Caco-2 (cell line): ENCODE measurements around the gene FBXO2. TPM values are rescaled to one million over a fixed set of nuclear protein-coding genes. Genes with fewer than 3 reads are reported as not detected.

Experiments
- BruUV-seq: library from RNA; stranded (reverse); fragments of 400-500 nt; replicated peaks from 2 replicates; lab custom pipeline; 2021; lab: Mats Ljungman, UMichigan
- CTCF ChIA-PET: fragments of 300-600 bp; sonication (Branson Sonifier 250); formaldehyde crosslinking; loops from one replicate; lab custom pipeline; 2022; ENCODE audit warnings: antibody characterized with exemption; lab: Charles Lee
- POLR2A ChIA-PET: fragments of 300-600 bp; sonication (Branson Sonifier 250); formaldehyde crosslinking; loops from one replicate; lab custom pipeline; 2022; ENCODE audit warnings: antibody characterized with exemption; lab: Charles Lee
- DNase-seq, 2 experiments: peaks; one replicate each; pipeline versions ENCODE4 v3.0.0 to v3.0.0-alpha.2; 2020 to 2022
- H3K27me3 ChIP-seq: replicated peaks from 2 replicates; pipeline ENCODE4 v1.6.0; 2011; ENCODE audit warnings: low read length; ENCODE audit not compliant: control insufficient read depth, insufficient read depth
- H3K36me3 ChIP-seq: 2 replicates; pipeline ENCODE4 v1.5.1; 2011; ENCODE audit warnings: low read length; ENCODE audit not compliant: control insufficient read depth, insufficient read depth
- H3K4me1 ChIP-seq: fragments of 250-450 bp; sonication (Bioruptor Pico); 2 replicates; pipeline ENCODE4 v1.5.1; 2020; ENCODE audit warnings: mild to moderate bottlenecking
- H3K4me3 ChIP-seq: 2 replicates; pipeline ENCODE4 v1.5.1; 2011; ENCODE audit warnings: low read depth, mild to moderate bottlenecking, control low read depth, low read length
- H3K9me3 ChIP-seq: fragments of 250-450 bp; sonication (Bioruptor Pico); 2 replicates; pipeline ENCODE4 v1.5.1; 2020; ENCODE audit warnings: mild to moderate bottlenecking, moderate library complexity
- H3K27ac Mint-ChIP-seq: one replicate; pipeline ENCODE4 v1.8.0; 2022; ENCODE audit warnings: mixed read lengths; ENCODE audit not compliant: unreplicated experiment
- H3K27me3 Mint-ChIP-seq: one replicate; pipeline ENCODE4 v1.8.0; 2022; ENCODE audit warnings: mixed read lengths; ENCODE audit not compliant: insufficient read depth, unreplicated experiment
- H3K36me3 Mint-ChIP-seq: one replicate; pipeline ENCODE4 v1.8.0; 2022; ENCODE audit warnings: mild to moderate bottlenecking, mixed read lengths; ENCODE audit not compliant: insufficient read depth, unreplicated experiment
- H3K4me1 Mint-ChIP-seq: one replicate; pipeline ENCODE4 v1.8.0; 2022; ENCODE audit warnings: low read depth, mixed read lengths; ENCODE audit not compliant: unreplicated experiment
- H3K4me3 Mint-ChIP-seq: one replicate; pipeline ENCODE4 v1.8.0; 2022; ENCODE audit warnings: mild to moderate bottlenecking, moderate library complexity, mixed read lengths; ENCODE audit not compliant: unreplicated experiment
- H3K9me3 Mint-ChIP-seq: one replicate; pipeline ENCODE4 v1.8.0; 2022; ENCODE audit warnings: mixed read lengths; ENCODE audit not compliant: unreplicated experiment
- intact Hi-C: fragments of 100-400 bp; cut with micrococcal nuclease; formaldehyde crosslinking; loops from one replicate; pipeline ENCODE4 v1.10.0; 2022; ENCODE audit not compliant: unreplicated experiment
- total RNA-seq: library from RNA; stranded (reverse); gene quantifications from 2 replicates; pipeline ENCODE4 v1.2.3, GENCODE V29; 2022
- TF ChIP-seq, protein P1 (sequence below), 2 experiments: fragments of 200-600 bp in 1 of 2; IDR thresholded peaks; 1 replicate in 1 of 2; 2 replicates in 1 of 2; pipeline versions ENCODE4 v1.5.1 to v1.8.0; 2011 to 2022; ENCODE audit warnings: antibody characterized with exemption in 1 of 2, control low read depth in 1 of 2, inconsistent platforms in 1 of 2, low read depth in 1 of 2, low read length in 1 of 2, mild to moderate bottlenecking in 1 of 2, moderate library complexity in 1 of 2; ENCODE audit not compliant: insufficient read depth in 1 of 2, severe bottlenecking in 1 of 2, unreplicated experiment in 1 of 2

The FBXO2 gene
- total RNA-seq, 1 experiment from 2014 or later = 78.5 TPM

- H3K27me3 Mint-ChIP-seq = peaks cover under 1% of the 10 kb centered on the region
- TF ChIP-seq, protein P1, sequence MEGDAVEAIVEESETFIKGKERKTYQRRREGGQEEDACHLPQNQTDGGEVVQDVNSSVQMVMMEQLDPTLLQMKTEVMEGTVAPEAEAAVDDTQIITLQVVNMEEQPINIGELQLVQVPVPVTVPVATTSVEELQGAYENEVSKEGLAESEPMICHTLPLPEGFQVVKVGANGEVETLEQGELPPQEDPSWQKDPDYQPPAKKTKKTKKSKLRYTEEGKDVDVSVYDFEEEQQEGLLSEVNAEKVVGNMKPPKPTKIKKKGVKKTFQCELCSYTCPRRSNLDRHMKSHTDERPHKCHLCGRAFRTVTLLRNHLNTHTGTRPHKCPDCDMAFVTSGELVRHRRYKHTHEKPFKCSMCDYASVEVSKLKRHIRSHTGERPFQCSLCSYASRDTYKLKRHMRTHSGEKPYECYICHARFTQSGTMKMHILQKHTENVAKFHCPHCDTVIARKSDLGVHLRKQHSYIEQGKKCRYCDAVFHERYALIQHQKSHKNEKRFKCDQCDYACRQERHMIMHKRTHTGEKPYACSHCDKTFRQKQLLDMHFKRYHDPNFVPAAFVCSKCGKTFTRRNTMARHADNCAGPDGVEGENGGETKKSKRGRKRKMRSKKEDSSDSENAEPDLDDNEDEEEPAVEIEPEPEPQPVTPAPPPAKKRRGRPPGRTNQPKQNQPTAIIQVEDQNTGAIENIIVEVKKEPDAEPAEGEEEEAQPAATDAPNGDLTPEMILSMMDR (IDR thresholded peaks at IDR 0.05; ENCODE audit: insufficient read depth in 1 of 2, low read depth in 1 of 2, low read length in 1 of 2, severe bottlenecking in 1 of 2, unreplicated experiment in 1 of 2) = no peak
- no peaks in the 10 kb centered on the region for H3K9me3 Mint-ChIP-seq
- POLR2A ChIA-PET = no interaction called here
- H3K27ac Mint-ChIP-seq = no peak overlapping the region
- peaks cover 5% of the 10 kb centered on the region for H3K36me3 Mint-ChIP-seq
- BruUV-seq = no TSS peak
- intact Hi-C loops = loop anchor here (5.0 to 10.0 kb wide), 2 partner anchors 66 to 164 kb away; partner anchors contain the start of gene DISP3
- CTCF ChIA-PET = interaction anchor here (1.0 to 2.3 kb wide), 3 partner anchors 281 to 723 kb away, joined by 3 to 6 read pairs (median 4); no protein-coding TSS in a partner anchor
- no peak overlapping the region for H3K4me3 ChIP-seq
- H3K4me3 Mint-ChIP-seq = no peak overlapping the region
- no peaks in the 10 kb centered on the region for H3K9me3 ChIP-seq
- H3K4me1 ChIP-seq = no peaks in the 10 kb centered on the region
- DNase-seq = no peak
- H3K27me3 ChIP-seq = no peaks in the 10 kb centered on the region
- no peaks in the 10 kb centered on the region for H3K36me3 ChIP-seq
- no peaks in the 10 kb centered on the region for H3K4me1 Mint-ChIP-seq
Measured at GRCh38 chr1:11640944-11641343, 13.3 kb downstream of the FBXO2 start.

DNA sequence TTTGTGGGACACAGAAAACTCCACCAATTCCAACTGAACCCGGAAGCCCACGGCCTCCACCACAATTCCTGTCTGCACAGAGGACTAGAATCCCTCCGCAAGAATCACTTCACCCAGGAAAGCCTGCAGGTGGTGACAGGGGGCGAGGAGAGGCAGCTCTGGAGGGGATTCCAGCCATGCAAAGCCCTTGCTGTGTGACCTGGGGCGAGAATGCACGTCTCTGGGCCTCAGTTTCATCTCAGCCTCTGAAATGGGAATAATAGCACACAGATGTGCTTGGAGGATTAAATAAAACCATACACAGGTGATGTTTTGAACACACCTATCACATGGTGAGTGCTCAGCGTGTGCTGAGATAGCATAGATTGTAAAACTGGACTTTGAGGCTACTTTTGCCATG is 14.1 kb downstream of the FBXO2 start:
- H3K4me3 Mint-ChIP-seq = no peak overlapping the region

GRCh38 chr1:11639372-11639771 is 14.9 kb downstream of the FBXO2 start:
- Mint-ChIP-seq H3K9me3 (no peaks in the 10 kb centered on the region), H3K4me3 (no peak overlapping the region), H3K27ac (no peak overlapping the region), H3K4me1 (no peaks in the 10 kb centered on the region), H3K36me3 (peaks cover 5% of the 10 kb centered on the region), H3K27me3 (peaks cover 4% of the 10 kb centered on the region)
- Histone ChIP-seq H3K9me3 (no peaks in the 10 kb centered on the region), H3K4me1 (no peaks in the 10 kb centered on the region), H3K27me3 (no peaks in the 10 kb centered on the region), H3K4me3 (no peak overlapping the region), H3K36me3 (no peaks in the 10 kb centered on the region)
- TF ChIP-seq, protein P1 (IDR thresholded peaks at IDR 0.05; ENCODE audit: insufficient read depth in 1 of 2, low read depth in 1 of 2, low read length in 1 of 2, severe bottlenecking in 1 of 2, unreplicated experiment in 1 of 2) = no peak
- BruUV-seq = no TSS peak
- no peak for DNase-seq
- intact Hi-C loops = no loop called here
- POLR2A ChIA-PET = no interaction called here
- CTCF ChIA-PET = no interaction called here

More for the DNA sequence above, 14.1 kb downstream of the FBXO2 start:
- H3K4me1 ChIP-seq = no peaks in the 10 kb centered on the region
- no peak for DNase-seq
- intact Hi-C loops = loop anchor here (5.0 to 10.0 kb wide), 2 partner anchors 65 to 163 kb away; partner anchors contain the start of gene DISP3
- Mint-ChIP-seq H3K27me3 (peaks cover 4% of the 10 kb centered on the region), H3K9me3 (no peaks in the 10 kb centered on the region), H3K4me1 (no peaks in the 10 kb centered on the region), H3K27ac (no peak overlapping the region), H3K36me3 (peaks cover 5% of the 10 kb centered on the region)
- H3K9me3 ChIP-seq = no peaks in the 10 kb centered on the region
- no TSS peak for BruUV-seq
- H3K4me3 ChIP-seq = no peak overlapping the region
- ChIA-PET POLR2A (no interaction called here), CTCF (no interaction called here)
- H3K27me3 ChIP-seq = no peaks in the 10 kb centered on the region
- H3K36me3 ChIP-seq = no peaks in the 10 kb centered on the region
- TF ChIP-seq, protein P1 (IDR thresholded peaks at IDR 0.05; ENCODE audit: insufficient read depth in 1 of 2, low read depth in 1 of 2, low read length in 1 of 2, severe bottlenecking in 1 of 2, unreplicated experiment in 1 of 2) = no peak
